ENCODE data around the gene HAO2.

- TF ChIP-seq, protein P1, sequence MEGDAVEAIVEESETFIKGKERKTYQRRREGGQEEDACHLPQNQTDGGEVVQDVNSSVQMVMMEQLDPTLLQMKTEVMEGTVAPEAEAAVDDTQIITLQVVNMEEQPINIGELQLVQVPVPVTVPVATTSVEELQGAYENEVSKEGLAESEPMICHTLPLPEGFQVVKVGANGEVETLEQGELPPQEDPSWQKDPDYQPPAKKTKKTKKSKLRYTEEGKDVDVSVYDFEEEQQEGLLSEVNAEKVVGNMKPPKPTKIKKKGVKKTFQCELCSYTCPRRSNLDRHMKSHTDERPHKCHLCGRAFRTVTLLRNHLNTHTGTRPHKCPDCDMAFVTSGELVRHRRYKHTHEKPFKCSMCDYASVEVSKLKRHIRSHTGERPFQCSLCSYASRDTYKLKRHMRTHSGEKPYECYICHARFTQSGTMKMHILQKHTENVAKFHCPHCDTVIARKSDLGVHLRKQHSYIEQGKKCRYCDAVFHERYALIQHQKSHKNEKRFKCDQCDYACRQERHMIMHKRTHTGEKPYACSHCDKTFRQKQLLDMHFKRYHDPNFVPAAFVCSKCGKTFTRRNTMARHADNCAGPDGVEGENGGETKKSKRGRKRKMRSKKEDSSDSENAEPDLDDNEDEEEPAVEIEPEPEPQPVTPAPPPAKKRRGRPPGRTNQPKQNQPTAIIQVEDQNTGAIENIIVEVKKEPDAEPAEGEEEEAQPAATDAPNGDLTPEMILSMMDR (IDR thresholded peaks at IDR 0.05) = no peak
- no peak for TF ChIP-seq POLR2A (IDR thresholded peaks at IDR 0.05)
Measured at GRCh38 chr1:119345398-119345797, 23.2 kb upstream of the HAO2 start.

Data from lower leg skin (tissue), 3 donors.